Measurements from ENCODE around the gene HOXC6.

DNA sequence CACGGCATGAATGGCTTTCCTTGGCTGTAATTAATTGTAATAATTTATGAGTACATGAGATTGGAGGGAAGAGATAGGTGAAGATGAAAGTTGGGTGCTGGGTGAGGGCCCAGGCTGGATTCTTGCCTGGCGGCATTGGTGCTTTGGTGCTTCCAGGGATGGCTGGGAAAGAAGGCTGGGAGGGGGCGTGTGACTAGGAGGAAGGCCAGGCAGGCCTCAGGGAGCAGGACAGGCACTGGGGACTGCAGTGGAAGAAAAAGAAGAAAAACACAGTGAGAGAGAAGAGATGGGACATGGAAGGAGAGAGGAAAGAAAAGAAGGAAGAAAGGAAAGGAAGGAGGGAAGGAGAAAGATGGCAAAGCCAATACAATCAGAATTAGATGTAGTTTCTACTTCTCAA lies 24.6 kb upstream of the HOXC6 start:
- TF ChIP-seq POLR2A (IDR thresholded peaks at IDR 0.05) (no peak), POLR2AphosphoS5 (IDR thresholded peaks at IDR 0.05) (no peak)
